Heart right ventricle (tissue), 16 donors: ENCODE results near the gene CPN2. TPM values are rescaled to one million over a fixed set of nuclear protein-coding genes. Genes with fewer than 3 reads are reported as not detected.

Experiments
- ATAC-seq, 8 donors: fragments of 200-7000 bp; cut with Tn5 transposase; one replicate each; pipeline ENCODE4 v1.9.1; 2020; ENCODE audit warnings: mild to moderate bottlenecking in 8 of 8, moderate library complexity in 8 of 8, moderate number of reproducible peaks in 1 of 8
- DNase-seq, 2 donors: peaks; one replicate each; pipeline ENCODE4 v3.0.0-alpha.2; 2020
- H3K27ac ChIP-seq, 10 donors: fragments of 200-600 bp; sonication (generic) in 2 of 10; one replicate each; pipeline versions ENCODE4 v1.5.0 to v1.8.0; 2020 to 2022; ENCODE audit warnings: mild to moderate bottlenecking in 3 of 10
- H3K27me3 ChIP-seq, 7 donors: fragments of 200-600 bp; one replicate each; pipeline ENCODE4 v1.8.0; 2021 to 2022; ENCODE audit warnings: mild to moderate bottlenecking in 2 of 7
- H3K36me3 ChIP-seq, 9 donors: fragments of 200-600 bp; sonication (generic) in 1 of 9; one replicate each; pipeline versions ENCODE4 v1.5.0 to v1.8.0; 2020 to 2022; ENCODE audit warnings: mild to moderate bottlenecking in 2 of 9
- H3K4me1 ChIP-seq, 9 donors: fragments of 200-600 bp; sonication (generic) in 1 of 9; one replicate each; pipeline versions ENCODE4 v1.5.0 to v1.8.0; 2020 to 2022; ENCODE audit warnings: mild to moderate bottlenecking in 4 of 9
- H3K4me3 ChIP-seq, 10 donors: fragments of 200-600 bp; sonication (generic) in 2 of 10; one replicate each; pipeline versions ENCODE4 v1.5.0 to v1.8.0; 2020 to 2022; ENCODE audit warnings: mild to moderate bottlenecking in 7 of 10, moderate library complexity in 2 of 10
- H3K9me3 ChIP-seq, 11 donors: fragments of 200-600 bp in 10 of 11; sonication (generic) in 2 of 11; one replicate each; pipeline versions ENCODE4 v1.5.0 to v1.8.0; 2013 to 2022; ENCODE audit warnings: mild to moderate bottlenecking in 2 of 11, control low read depth in 1 of 11, moderate library complexity in 1 of 11
- CTCF ChIP-seq, 9 donors: fragments of 200-600 bp; sonication (generic) in 2 of 9; IDR thresholded peaks; one replicate each; pipeline versions ENCODE4 v1.5.0 to v1.8.0; 2021 to 2022; ENCODE audit warnings: antibody characterized with exemption in 9 of 9, mild to moderate bottlenecking in 5 of 9, moderate library complexity in 1 of 9
- WGBS, 2 donors: extraction: QIAGEN DNeasy Blood & Tissue Kit; methylation state at CpG; one replicate each; pipeline ENCODE4 v1.1.7; 2013; ENCODE audit warnings: inconsistent platforms in 1 of 2; 5-methylcytosine and 5-hydroxymethylcytosine counted together
- intact Hi-C, 10 donors: fragments of 100-400 bp; cut with DNase I; formaldehyde crosslinking; loops; one replicate each; pipeline versions ENCODE4 v1.11.1 to v1.14.2; 2022
- polyA plus RNA-seq, 2 donors: library from polyadenylated mRNA; stranded (reverse); fragments of 200-250 nt; gene quantifications; one replicate each; pipeline ENCODE4 v1.2.3, GENCODE V29; 2013
- total RNA-seq, 10 donors: library from RNA; stranded (reverse); fragmentation: NEBNext Ultra II Directional in 3 of 10; extraction: Animal tissue kit (Norgen Biotek cat#: 25700) in 3 of 10; gene quantifications; one replicate each; pipeline versions ENCODE4 v1.2.1 to v1.2.4, GENCODE V29; 2021 to 2023
- donor health status: Arrhythmogenic right ventricular cardiomyopathy.
- donor health status: ischemic (EF 13 %, LVEDD 7.1; RV severe dilation, severe dysfunction).
- donor health status: healthy with polysubstance abuse.
- donor health status: DM: no; HTN: yes; CAD: no.
- donor health status: DM: no; HTN: no; CAD: no.
- donor health status: ischemic (EF 25% LVEDD 6.9; RV normal size, moderate dysfunction).
- donor health status: ischemic (EF 25% LVEDD 5.7; RV mildly dilated, moderate dysfunction).
- donor health status: healthy.
- donor health status: DM: yes; HTN: yes; CAD: no.
- donor health status: Ischemic cardiomyopathy.
- donor health status: ischemic (EF 35%, LVEDD 5.7; RV mildly dilated, moderate dysfunction).
- donor health status: nonischemic (EF 11% LVEDD 7.7; RV severe dilation, severe dysfunction).
- donor health status: DM: yes; HTN: yes; CAD: no.
- donor health status: PGD.
- donor health status: ischemic (EF 29% LVEDD 5.4; RV normal size, mild dysfunction).
- donor health status: nonischemic (EF 23%, LVEDD 6.1; RV moderate dilation, normal function).

CPN2 gene
- total and polyA plus RNA-seq, 12 donors: 0.12 to 4.5 (median 1.5) TPM

GRCh38 chr3:194392576-194392975 lies 41.4 kb upstream of the CPN2 start:
- no peaks in the 10 kb centered on the region for H3K36me3 ChIP-seq
- no peak for ATAC-seq
- no peak for DNase-seq
- H3K9me3 ChIP-seq: peaks cover 0 to 17% (median 5%) of the 10 kb centered on the region in 11 donors
- H3K4me3 ChIP-seq: no peak overlapping the region
- intact Hi-C loops: no loop called here
- peaks cover 0 to 11% (median 7%) of the 10 kb centered on the region in 9 donors for H3K4me1 ChIP-seq
- H3K27me3 ChIP-seq: peaks cover 0 to 45% (median 17%) of the 10 kb centered on the region in 7 donors
- 88 to 89% methylated on average over 7 of the region's 7 CpGs for WGBS, 2 donors
- no peak for TF ChIP-seq CTCF (IDR thresholded peaks at IDR 0.05)
- no peak overlapping the region for H3K27ac ChIP-seq

- no peak overlapping the region for H3K27ac ChIP-seq
- TF ChIP-seq CTCF (IDR thresholded peaks at IDR 0.05): no peak
- peaks cover 0 to 17% (median 5%) of the 10 kb centered on the region in 11 donors for H3K9me3 ChIP-seq
- peaks cover 0 to 2% (median 0%) of the 10 kb centered on the region in 9 donors for H3K4me1 ChIP-seq
- ATAC-seq: no peak
- H3K36me3 ChIP-seq: no peaks in the 10 kb centered on the region
- DNase-seq: no peak
- H3K27me3 ChIP-seq: peaks cover 0 to 31% (median 10%) of the 10 kb centered on the region in 7 donors
- intact Hi-C loops: no loop called here
- H3K4me3 ChIP-seq: no peak overlapping the region
Measured at GRCh38 chr3:194390835-194391234, 39.7 kb upstream of the CPN2 start.

- Histone ChIP-seq H3K4me3 (no peak overlapping the region), H3K36me3 (no peaks in the 10 kb centered on the region), H3K27ac (no peak overlapping the region), H3K27me3 (peaks cover 0 to 24% (median 20%) of the 10 kb centered on the region in 7 donors), H3K9me3 (peaks cover 0 to 17% (median 5%) of the 10 kb centered on the region in 11 donors), H3K4me1 (no peaks in the 10 kb centered on the region)
- DNase-seq: no peak
- intact Hi-C loops: no loop called here
- ATAC-seq: no peak
- 94 to 95% methylated on average over 8 of the region's 8 CpGs for WGBS, 2 donors
- TF ChIP-seq CTCF (IDR thresholded peaks at IDR 0.05): no peak
Measured at GRCh38 chr3:194389269-194389668, 38.1 kb upstream of the CPN2 start.

- 96% methylated on average over 8 of the region's 8 CpGs for WGBS, 2 donors
- H3K4me3 ChIP-seq: no peak overlapping the region
- DNase-seq: no peak
- peaks cover 0 to 31% (median 16%) of the 10 kb centered on the region in 7 donors for H3K27me3 ChIP-seq
- H3K9me3 ChIP-seq: peaks cover 0 to 17% (median 5%) of the 10 kb centered on the region in 11 donors
- intact Hi-C loops: no loop called here
- no peak overlapping the region for H3K27ac ChIP-seq
- no peaks in the 10 kb centered on the region for H3K4me1 ChIP-seq
- TF ChIP-seq CTCF (IDR thresholded peaks at IDR 0.05): no peak
- H3K36me3 ChIP-seq: no peaks in the 10 kb centered on the region
- ATAC-seq: no peak
Measured at GRCh38 chr3:194387926-194388418, 36.8 kb upstream of the CPN2 start.
